ENCODE data around the gene MPZL3. TPM values are rescaled to one million over a fixed set of nuclear protein-coding genes. Genes with fewer than 3 reads are reported as not detected.

The MPZL3 gene
- total RNA-seq, 6 experiments from 2014 or later: 2.7 to 9.3 (median 6.8) TPM

- 21% methylated on average over 9 of the region's 9 CpGs for WGBS (ENCODE audit: insufficient coverage, low coverage, low lambda C conversion rate, missing lambda C conversion rate)
- H3K27ac ChIP-seq: peak overlapping the region; percentile 28 to 73 (median 47)
- no peaks in the 10 kb centered on the region for H3K9me3 ChIP-seq
- DNase-seq: no peak
- intact Hi-C loops (cut with DNase I): no loop called here
- H3K27me3 ChIP-seq: no peaks in the 10 kb centered on the region
- H3K36me3 ChIP-seq: no peaks in the 10 kb centered on the region
- TF ChIP-seq CTCF (IDR thresholded peaks at IDR 0.05) (no peak), POLR2A (IDR thresholded peaks at IDR 0.05) (peak; percentile 81)
- H3K4me3 ChIP-seq: no peak overlapping the region
- ATAC-seq: peak; percentile 72 to 81 (median 76)
- peaks cover 0 to 35% (median 14%) of the 10 kb centered on the region in 4 donors for H3K4me1 ChIP-seq
These were observed 11.0 kb downstream of the MPZL3 start for GRCh38 chr11:118240999-118241763.

GRCh38 chr11:118239509-118240205, 12.5 kb downstream of the MPZL3 start:
- no peak for ATAC-seq
- peaks cover 0 to 35% (median 14%) of the 10 kb centered on the region in 4 donors for H3K4me1 ChIP-seq

GRCh38 chr11:118238929-118239328, 13.2 kb downstream of the MPZL3 start:
- Histone ChIP-seq H3K4me3 (no peak overlapping the region), H3K9me3 (no peaks in the 10 kb centered on the region), H3K27me3 (no peaks in the 10 kb centered on the region), H3K27ac (peak overlapping the region in 2 of 3 donors; percentile 7 to 42), H3K36me3 (no peaks in the 10 kb centered on the region), H3K4me1 (peaks cover 0 to 35% (median 14%) of the 10 kb centered on the region in 4 donors)
- 0% methylated on average over 1 of the region's 1 CpG for WGBS (ENCODE audit: insufficient coverage, low coverage, low lambda C conversion rate, missing lambda C conversion rate)
- TF ChIP-seq POLR2A (IDR thresholded peaks at IDR 0.05) (peak; percentile 66), CTCF (IDR thresholded peaks at IDR 0.05) (no peak)
- DNase-seq (peak in 1 of 3 donors; percentile 59), ATAC-seq (peak; percentile 72 to 86 (median 78))
- intact Hi-C loops (cut with DNase I): no loop called here

More at GRCh38 chr11:118239509-118240205, 12.5 kb downstream of the MPZL3 start:
- TF ChIP-seq POLR2A (IDR thresholded peaks at IDR 0.05): no peak
- TF ChIP-seq CTCF (IDR thresholded peaks at IDR 0.05): no peak
- Histone ChIP-seq H3K4me3 (no peak overlapping the region), H3K9me3 (no peaks in the 10 kb centered on the region), H3K36me3 (no peaks in the 10 kb centered on the region), H3K27me3 (no peaks in the 10 kb centered on the region), H3K27ac (peak overlapping the region in 2 of 3 donors; percentile 7 to 42)
- intact Hi-C loops (cut with DNase I): no loop called here
- 53% methylated on average over 5 of the region's 5 CpGs for WGBS (ENCODE audit: insufficient coverage, low coverage, low lambda C conversion rate, missing lambda C conversion rate)
- DNase-seq: no peak

- DNase-seq (no peak), ATAC-seq (peak in 2 of 4 donors; percentile 15 to 24)
- Histone ChIP-seq H3K27ac (peak overlapping the region in 2 of 3 donors; percentile 7 to 42), H3K4me3 (no peak overlapping the region), H3K27me3 (no peaks in the 10 kb centered on the region), H3K36me3 (no peaks in the 10 kb centered on the region), H3K9me3 (no peaks in the 10 kb centered on the region), H3K4me1 (peaks cover 0 to 35% (median 14%) of the 10 kb centered on the region in 4 donors)
- 79% methylated on average over 2 of the region's 2 CpGs for WGBS (ENCODE audit: insufficient coverage, low coverage, low lambda C conversion rate, missing lambda C conversion rate)
- no peak for TF ChIP-seq CTCF (IDR thresholded peaks at IDR 0.05)
- TF ChIP-seq POLR2A (IDR thresholded peaks at IDR 0.05): no peak
- intact Hi-C loops (cut with DNase I): no loop called here
These were observed 13.7 kb downstream of the MPZL3 start for GRCh38 chr11:118238421-118238820.
